Astrocyte (in vitro differentiated cells and primary cell): ENCODE measurements around the gene OPN3. TPM values are rescaled to one million over a fixed set of nuclear protein-coding genes. Genes with fewer than 3 reads are reported as not detected.

Experiments used
- DNase-seq: peaks from one replicate; pipeline ENCODE4 v3.0.0-alpha.2; 2010; ENCODE audit warnings: low read depth
- FAIRE-seq: peaks from 2 replicates; lab custom pipeline; 2011; peaks lifted over from hg19 to GRCh38; lab: Jason Lieb, UNC
- H2AFZ ChIP-seq: 2 replicates; pipeline ENCODE4 v1.6.0; 2012; ENCODE audit warnings: low read depth, low read length, inconsistent platforms
- H3K27ac ChIP-seq: 2 replicates; pipeline ENCODE4 v1.5.1; 2011; ENCODE audit warnings: low read depth, low read length, inconsistent platforms
- H3K27me3 ChIP-seq: 2 replicates; pipeline ENCODE4 v1.6.0; 2011; ENCODE audit warnings: low read length, inconsistent platforms; ENCODE audit not compliant: insufficient read depth
- H3K36me3 ChIP-seq: 2 replicates; pipeline ENCODE4 v1.5.1; 2011; ENCODE audit warnings: low read length, inconsistent platforms; ENCODE audit not compliant: insufficient read depth
- H3K4me1 ChIP-seq: 2 replicates; pipeline ENCODE4 v1.5.1; 2011; ENCODE audit warnings: low read length, inconsistent platforms; ENCODE audit not compliant: insufficient read depth
- H3K4me2 ChIP-seq: 2 replicates; pipeline ENCODE4 v1.6.0; 2012; ENCODE audit warnings: low read length, inconsistent platforms
- H3K4me3 ChIP-seq: 2 replicates; pipeline ENCODE4 v1.5.1; 2011; ENCODE audit warnings: low read depth, mild to moderate bottlenecking, low read length, inconsistent platforms; ENCODE audit not compliant: insufficient read depth
- H3K79me2 ChIP-seq: 2 replicates; pipeline ENCODE4 v1.6.0; 2012; ENCODE audit warnings: mild to moderate bottlenecking, low read length, inconsistent platforms; ENCODE audit not compliant: insufficient read depth
- H3K9ac ChIP-seq: 2 replicates; pipeline ENCODE4 v1.6.0; 2012; ENCODE audit warnings: mild to moderate bottlenecking, low read length, inconsistent platforms
- H3K9me3 ChIP-seq: 2 replicates; pipeline ENCODE4 v1.5.1; 2012; ENCODE audit warnings: low read depth, mild to moderate bottlenecking, low read length, inconsistent platforms; ENCODE audit not compliant: insufficient read depth
- H4K20me1 ChIP-seq: 2 replicates; pipeline ENCODE4 v1.6.0; 2012; ENCODE audit warnings: low read length, inconsistent platforms; ENCODE audit not compliant: insufficient read depth
- H3K27ac Mint-ChIP-seq: one replicate; pipeline ENCODE4 v1.8.0; 2021; ENCODE audit warnings: mild to moderate bottlenecking, mixed read lengths; ENCODE audit not compliant: unreplicated experiment
- H3K27me3 Mint-ChIP-seq: one replicate; pipeline ENCODE4 v1.8.0; 2021; ENCODE audit warnings: low read depth, mixed read lengths; ENCODE audit not compliant: unreplicated experiment
- H3K36me3 Mint-ChIP-seq: one replicate; pipeline ENCODE4 v1.8.0; 2021; ENCODE audit warnings: low read depth, mixed read lengths; ENCODE audit not compliant: unreplicated experiment
- H3K4me1 Mint-ChIP-seq: one replicate; pipeline ENCODE4 v1.8.0; 2021; ENCODE audit warnings: low read depth, mixed read lengths; ENCODE audit not compliant: unreplicated experiment
- H3K4me3 Mint-ChIP-seq: one replicate; pipeline ENCODE4 v1.8.0; 2021; ENCODE audit warnings: mild to moderate bottlenecking, moderate library complexity, mixed read lengths; ENCODE audit not compliant: unreplicated experiment
- H3K9me3 Mint-ChIP-seq: one replicate; pipeline ENCODE4 v1.8.0; 2021; ENCODE audit warnings: mild to moderate bottlenecking, mixed read lengths; ENCODE audit not compliant: unreplicated experiment
- CTCF ChIP-seq: IDR thresholded peaks from 2 replicates; pipeline ENCODE4 v1.5.1; 2011; ENCODE audit warnings: low read depth, mild to moderate bottlenecking, inconsistent platforms, low read length, moderate library complexity; ENCODE audit not compliant: insufficient read depth
- EZH2 ChIP-seq: IDR thresholded peaks from 2 replicates; pipeline ENCODE4 v1.6.1; 2012; ENCODE audit warnings: mild to moderate bottlenecking, low read length, inconsistent platforms; ENCODE audit not compliant: insufficient read depth
- total RNA-seq: library from RNA; stranded (reverse); gene quantifications from 2 replicates; pipeline ENCODE4 v1.2.1, GENCODE V29; 2021

The OPN3 gene
- total RNA-seq, 1 donor from 2014 or later: 16.9 TPM

DNA sequence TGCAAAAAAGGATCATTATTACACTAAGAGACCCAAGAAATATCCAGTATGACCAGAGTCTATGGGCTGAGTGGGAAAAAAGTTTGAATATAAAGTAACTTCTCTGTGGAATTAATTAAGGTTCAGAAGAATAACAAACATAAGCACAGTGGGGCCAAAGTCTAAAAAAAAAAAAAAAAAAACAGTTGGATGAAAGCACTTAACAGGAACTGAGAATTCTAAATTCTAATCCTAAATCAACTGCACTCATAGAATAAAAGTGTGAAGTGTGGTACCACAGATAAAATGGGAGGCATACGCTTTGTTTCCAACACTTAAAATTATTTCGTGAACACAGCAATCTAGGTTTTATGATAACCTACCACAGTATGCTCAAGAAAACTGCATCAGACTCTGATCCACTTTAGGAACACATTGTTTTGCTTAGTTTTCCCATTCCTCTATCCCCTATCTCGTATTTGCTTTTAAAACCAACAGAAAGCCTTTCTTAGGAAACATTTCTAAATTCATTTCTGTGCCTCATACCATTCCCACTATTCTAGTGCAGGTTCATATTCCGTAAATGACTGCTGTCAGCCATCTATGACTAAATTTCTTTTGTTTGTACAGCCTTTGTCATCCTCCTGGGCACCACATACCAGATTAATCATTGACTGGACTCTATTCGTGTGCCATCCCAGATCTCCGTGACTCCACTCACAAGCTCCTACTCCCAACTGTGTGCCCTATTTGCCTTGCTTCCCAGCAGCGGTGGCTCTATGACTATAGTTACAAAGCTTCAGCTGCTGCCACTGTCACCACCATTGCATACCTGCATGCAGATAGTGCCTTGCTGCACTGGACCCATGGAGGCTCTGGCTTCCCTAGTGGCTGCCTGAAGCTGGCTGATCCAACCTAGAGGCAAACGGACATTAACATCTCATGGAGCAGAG is 24.9 kb downstream of the OPN3 start:
- peaks cover 14% of the 10 kb centered on the region for H3K4me1 Mint-ChIP-seq
- H3K36me3 ChIP-seq: no peaks in the 10 kb centered on the region

GRCh38 chr1:241614572-241614971 is 25.6 kb downstream of the OPN3 start:
- Histone ChIP-seq H3K9me3 (no peaks in the 10 kb centered on the region), H4K20me1 (no peaks in the 10 kb centered on the region), H3K79me2 (no peaks in the 10 kb centered on the region), H3K27ac (no peak overlapping the region), H2AFZ (no peak overlapping the region), H3K36me3 (no peaks in the 10 kb centered on the region), H3K4me3 (no peak overlapping the region), H3K4me1 (peaks cover 21% of the 10 kb centered on the region), H3K4me2 (no peak overlapping the region), H3K27me3 (no peaks in the 10 kb centered on the region), H3K9ac (no peak overlapping the region)
- peak overlapping the region; percentile 73 for H3K4me3 Mint-ChIP-seq
- no peak for TF ChIP-seq EZH2
- no peak for TF ChIP-seq CTCF
- peaks cover 15% of the 10 kb centered on the region for H3K4me1 Mint-ChIP-seq
- no peaks in the 10 kb centered on the region for H3K36me3 Mint-ChIP-seq
- DNase-seq (no peak), FAIRE-seq (no peak)
- H3K9me3 Mint-ChIP-seq: no peaks in the 10 kb centered on the region
- peak overlapping the region; percentile 4 for H3K27ac Mint-ChIP-seq
- H3K27me3 Mint-ChIP-seq: no peaks in the 10 kb centered on the region

More for the DNA sequence above, 24.9 kb downstream of the OPN3 start:
- Histone ChIP-seq H3K79me2 (no peaks in the 10 kb centered on the region), H3K9ac (no peak overlapping the region), H3K4me1 (peaks cover 17% of the 10 kb centered on the region), H2AFZ (no peak overlapping the region), H3K27me3 (no peaks in the 10 kb centered on the region), H3K9me3 (no peaks in the 10 kb centered on the region), H3K4me3 (no peak overlapping the region), H3K4me2 (peak overlapping the region; percentile 16), H4K20me1 (no peaks in the 10 kb centered on the region), H3K27ac (no peak overlapping the region)
- Mint-ChIP-seq H3K36me3 (no peaks in the 10 kb centered on the region), H3K27ac (no peak overlapping the region), H3K4me3 (no peak overlapping the region), H3K9me3 (no peaks in the 10 kb centered on the region), H3K27me3 (no peaks in the 10 kb centered on the region)
- no peak for FAIRE-seq
- TF ChIP-seq CTCF (no peak), EZH2 (no peak)
- DNase-seq: no peak

DNA sequence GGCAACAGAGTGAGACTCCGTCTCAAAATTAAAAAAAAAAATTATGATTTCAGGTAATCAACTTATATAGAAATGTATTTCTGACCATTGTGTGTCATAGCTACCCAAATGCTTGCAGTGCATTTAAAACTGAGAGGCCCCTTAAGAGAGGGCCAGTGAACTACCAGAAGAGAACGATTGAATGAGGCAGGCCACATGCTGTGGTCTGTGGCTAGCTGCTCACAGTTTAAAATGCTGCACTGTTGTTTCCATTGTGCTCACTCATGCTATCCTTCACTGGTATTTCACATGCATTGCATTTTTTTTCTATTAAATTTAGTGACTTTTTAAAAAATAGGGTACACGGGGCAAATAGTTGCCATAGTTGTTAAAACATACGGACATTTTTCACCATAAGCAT is 26.0 kb downstream of the OPN3 start:
- FAIRE-seq: no peak
- no peaks in the 10 kb centered on the region for H3K36me3 Mint-ChIP-seq
- no peak overlapping the region for H3K9ac ChIP-seq
- H3K36me3 ChIP-seq: no peaks in the 10 kb centered on the region
- no peak overlapping the region for H3K4me3 Mint-ChIP-seq
- H3K27me3 Mint-ChIP-seq: no peaks in the 10 kb centered on the region
- DNase-seq: peak; percentile 22
- peak overlapping the region; percentile 11 for H3K27ac Mint-ChIP-seq
- H3K27me3 ChIP-seq: no peaks in the 10 kb centered on the region
- H3K9me3 Mint-ChIP-seq: no peaks in the 10 kb centered on the region
- H3K4me1 Mint-ChIP-seq: peaks cover 16% of the 10 kb centered on the region
- no peaks in the 10 kb centered on the region for H3K79me2 ChIP-seq
- peaks cover 23% of the 10 kb centered on the region for H3K4me1 ChIP-seq
- H3K4me2 ChIP-seq: no peak overlapping the region
- H4K20me1 ChIP-seq: no peaks in the 10 kb centered on the region
- no peak for TF ChIP-seq CTCF
- no peak for TF ChIP-seq EZH2
- H3K4me3 ChIP-seq: no peak overlapping the region
- no peak overlapping the region for H3K27ac ChIP-seq
- H3K9me3 ChIP-seq: no peaks in the 10 kb centered on the region
- no peak overlapping the region for H2AFZ ChIP-seq
